Esophagus muscularis mucosa (tissue), 4 donors: ENCODE results near the gene SHD.

Experiments used
- CTCF ChIP-seq, 3 experiments: fragments of 200-600 bp in 2 of 3; fragments of 450-650 bp in 1 of 3; sonication (generic) in 2 of 3; IDR thresholded peaks; one replicate each; pipeline ENCODE4 v1.5.1; 2017 to 2019; ENCODE audit warnings: antibody characterized with exemption in 3 of 3, mild to moderate bottlenecking in 2 of 3, moderate library complexity in 1 of 3
- EP300 ChIP-seq: sonication (generic); formaldehyde crosslinking; IDR thresholded peaks from one replicate; pipeline ENCODE4 v1.6.1; 2017; ENCODE audit warnings: antibody characterized with exemption
- POLR2A ChIP-seq: fragments of 450-650 bp; IDR thresholded peaks from one replicate; pipeline ENCODE4 v1.6.1; 2017; ENCODE audit warnings: antibody characterized with exemption, moderate library complexity, mild to moderate bottlenecking, low read depth

- TF ChIP-seq POLR2A (no peak), CTCF (IDR thresholded peaks at IDR 0.05) (no peak), EP300 (no peak)
Observed at GRCh38 chr19:4329858-4330257, 50.8 kb downstream of the SHD start.
